ENCODE results near the gene B3GNT3.

The B3GNT3 gene

GRCh38 chr19:17834350-17835181 lies 39.6 kb downstream of the B3GNT3 start:
- no peak overlapping the region for H3K27ac ChIP-seq
- TF ChIP-seq CTCF (conservative IDR thresholded peaks at IDR 0.05) = peak; percentile 22; the same call in 1 of the 2 replicates

- no peak for TF ChIP-seq CTCF (conservative IDR thresholded peaks at IDR 0.05)
- no peak overlapping the region for H3K27ac ChIP-seq
These were observed 40.5 kb downstream of the B3GNT3 start for GRCh38 chr19:17835182-17836006.

DNA sequence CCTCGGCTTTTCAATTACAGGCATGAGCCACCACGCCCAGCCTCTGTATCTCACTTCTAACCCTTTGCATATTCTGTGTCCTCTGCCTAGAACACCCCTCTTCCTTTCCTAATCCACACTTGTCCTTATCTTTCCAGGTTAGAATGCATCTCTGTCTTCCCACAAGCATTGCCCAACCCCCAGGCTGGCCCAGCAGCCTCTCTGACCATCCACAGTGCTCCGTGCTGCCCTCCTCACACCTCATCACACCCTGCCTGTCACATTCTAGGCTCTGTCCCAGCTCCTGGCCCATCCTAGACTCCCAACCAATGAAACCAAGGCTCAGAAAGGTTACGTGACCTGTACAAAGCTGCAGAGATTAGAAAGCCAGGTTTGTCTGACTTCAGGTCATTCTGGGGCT lies 41.6 kb downstream of the B3GNT3 start:
- H3K27ac ChIP-seq = no peak overlapping the region
- no peak for TF ChIP-seq CTCF (conservative IDR thresholded peaks at IDR 0.05)

DNA sequence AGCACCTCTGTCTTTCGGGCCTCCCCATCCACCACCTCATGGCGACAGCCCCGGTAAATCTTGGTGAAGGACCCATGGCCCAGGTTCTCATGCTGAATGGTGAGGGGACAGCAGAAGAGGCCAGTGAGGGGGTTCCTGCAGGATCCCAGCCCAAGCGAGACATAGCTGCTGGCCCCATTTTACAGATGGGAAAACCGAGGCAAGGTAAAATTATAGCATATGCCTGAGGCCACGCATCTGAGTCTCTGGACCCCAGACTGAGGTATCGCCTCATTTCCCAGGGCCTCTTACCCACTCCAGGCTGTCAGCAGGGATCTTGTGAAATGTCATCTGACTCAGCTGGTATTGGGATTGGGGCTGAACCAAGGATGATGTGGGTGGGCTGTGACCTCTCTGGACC lies 43.0 kb downstream of the B3GNT3 start:
- no peak overlapping the region for H3K27ac ChIP-seq
- no peak for TF ChIP-seq CTCF (conservative IDR thresholded peaks at IDR 0.05)

GRCh38 chr19:17840019-17840418 lies 45.1 kb downstream of the B3GNT3 start:
- no peak for TF ChIP-seq CTCF (conservative IDR thresholded peaks at IDR 0.05)
- H3K27ac ChIP-seq = no peak overlapping the region

DNA sequence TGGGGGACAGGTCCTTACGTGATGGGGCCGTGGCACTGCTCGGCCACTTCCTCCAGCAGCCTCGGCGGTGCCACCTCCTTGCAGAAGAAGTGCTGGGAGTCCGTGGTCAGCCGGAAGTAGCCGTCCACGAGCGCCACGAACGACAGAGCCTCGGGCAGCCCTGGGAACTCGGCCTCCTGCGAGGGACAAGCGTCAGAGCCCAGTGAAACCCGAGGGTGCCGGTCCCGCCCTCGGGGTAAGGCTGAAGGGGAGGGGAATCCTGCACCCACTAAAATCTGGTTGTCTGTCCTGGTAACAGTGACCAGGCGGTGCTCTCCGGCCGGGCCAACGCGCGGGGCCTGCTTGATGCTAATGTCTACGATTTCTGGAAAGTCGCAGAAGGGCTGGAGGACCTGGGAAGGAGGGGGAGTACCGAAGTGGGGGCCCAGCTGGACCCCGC lies 46.5 kb downstream of the B3GNT3 start:
- TF ChIP-seq CTCF (conservative IDR thresholded peaks at IDR 0.05) = no peak
- H3K27ac ChIP-seq = peak overlapping the region; percentile 44; the same call in 1 of the 2 replicates
